HL-60/S4 treated with phorbol 12-myristate 13-acetate at 8.2 ng/mL for 4 days and 3 days (cell line): Measurements from ENCODE around the gene GPR87.

Source experiments
- in situ Hi-C: fragments of 300-500 bp; cut with MboI; formaldehyde crosslinking; loops from 2 replicates; pipeline ENCODE4 v1.15.0; 2022; ENCODE audit warnings: low sequenced_read_pairs

The GPR87 gene, protein sequence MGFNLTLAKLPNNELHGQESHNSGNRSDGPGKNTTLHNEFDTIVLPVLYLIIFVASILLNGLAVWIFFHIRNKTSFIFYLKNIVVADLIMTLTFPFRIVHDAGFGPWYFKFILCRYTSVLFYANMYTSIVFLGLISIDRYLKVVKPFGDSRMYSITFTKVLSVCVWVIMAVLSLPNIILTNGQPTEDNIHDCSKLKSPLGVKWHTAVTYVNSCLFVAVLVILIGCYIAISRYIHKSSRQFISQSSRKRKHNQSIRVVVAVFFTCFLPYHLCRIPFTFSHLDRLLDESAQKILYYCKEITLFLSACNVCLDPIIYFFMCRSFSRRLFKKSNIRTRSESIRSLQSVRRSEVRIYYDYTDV

DNA sequence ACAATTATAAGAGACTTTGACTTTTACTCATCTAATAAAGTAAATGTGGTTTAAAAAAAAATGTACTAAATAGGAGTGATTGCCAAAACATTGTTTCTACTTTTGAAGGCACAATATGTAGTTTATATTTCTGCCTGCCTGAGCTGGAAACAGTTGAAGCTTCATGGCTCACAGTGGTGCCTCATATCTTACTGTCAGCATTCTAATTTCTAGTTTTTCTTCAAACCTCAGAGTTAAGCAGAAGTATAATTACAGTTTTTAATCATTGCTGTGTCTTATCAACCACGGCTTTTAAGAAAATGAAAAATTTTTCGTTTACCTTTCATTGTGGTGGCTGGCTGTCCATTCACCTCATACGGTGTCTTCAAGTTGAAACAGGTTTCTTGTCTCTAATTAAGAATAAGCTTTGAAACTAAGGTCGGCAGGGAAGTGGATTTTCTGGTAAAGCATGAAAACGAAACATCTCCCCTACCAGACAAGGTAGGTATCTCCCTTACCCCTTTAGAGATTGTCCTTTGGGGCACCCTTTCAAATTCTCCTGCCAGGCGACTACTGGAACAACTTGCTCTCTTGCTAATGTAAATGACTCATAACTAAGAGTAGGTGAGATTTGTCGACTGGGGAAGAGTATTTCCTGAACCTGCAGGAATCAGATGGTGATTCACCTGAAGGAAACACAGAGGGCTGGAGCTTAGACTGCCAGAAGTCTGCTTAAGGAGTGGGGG lies at the start of gene GPR87:
GPR87 (minus strand) TSS at position 554 of the 725 bp plus-strand sequence. CDS start 16,720 bp downstream, outside the sequence.
- in situ Hi-C loops: no loop called here

DNA sequence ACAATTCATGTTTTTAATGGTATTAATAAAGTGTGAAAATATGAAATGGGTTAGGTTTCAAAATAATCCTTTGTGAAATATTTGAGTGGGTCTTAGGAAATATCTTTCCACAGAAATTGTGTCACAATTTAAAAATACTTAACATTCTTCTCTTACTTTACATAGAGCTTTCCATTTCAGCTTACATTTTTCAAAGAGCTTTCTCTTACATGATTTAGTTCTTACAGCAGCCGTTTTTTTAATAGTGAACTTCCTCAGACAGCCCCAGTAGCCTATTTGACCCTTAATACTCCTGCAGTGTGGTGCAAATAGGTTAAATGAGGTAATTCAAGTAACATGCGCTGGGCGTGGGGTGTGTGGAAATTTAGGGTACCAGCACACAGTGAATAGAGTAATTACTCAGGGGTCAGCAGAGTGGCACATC lies 46.1 kb upstream of the GPR87 start:
- in situ Hi-C loops: no loop called here

DNA sequence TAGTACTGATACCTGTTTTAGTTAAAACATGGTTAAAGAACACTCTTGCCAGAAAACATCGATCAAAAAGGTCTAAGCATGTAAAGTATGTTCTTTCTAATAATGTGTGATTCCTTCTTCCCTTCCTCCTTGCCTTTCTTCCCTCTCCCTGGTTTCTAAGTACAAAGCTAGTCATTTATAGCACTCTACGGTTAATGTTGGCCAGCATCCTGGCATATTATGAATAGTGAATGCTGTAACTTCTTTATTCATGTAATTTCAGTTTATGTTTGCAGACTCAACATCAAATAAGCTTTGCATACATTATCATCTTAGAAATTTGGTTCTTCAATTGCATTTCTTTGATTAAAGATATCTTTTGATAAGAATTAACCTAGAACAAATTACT lies 40.8 kb upstream of the GPR87 start:
- in situ Hi-C loops: no loop called here

DNA sequence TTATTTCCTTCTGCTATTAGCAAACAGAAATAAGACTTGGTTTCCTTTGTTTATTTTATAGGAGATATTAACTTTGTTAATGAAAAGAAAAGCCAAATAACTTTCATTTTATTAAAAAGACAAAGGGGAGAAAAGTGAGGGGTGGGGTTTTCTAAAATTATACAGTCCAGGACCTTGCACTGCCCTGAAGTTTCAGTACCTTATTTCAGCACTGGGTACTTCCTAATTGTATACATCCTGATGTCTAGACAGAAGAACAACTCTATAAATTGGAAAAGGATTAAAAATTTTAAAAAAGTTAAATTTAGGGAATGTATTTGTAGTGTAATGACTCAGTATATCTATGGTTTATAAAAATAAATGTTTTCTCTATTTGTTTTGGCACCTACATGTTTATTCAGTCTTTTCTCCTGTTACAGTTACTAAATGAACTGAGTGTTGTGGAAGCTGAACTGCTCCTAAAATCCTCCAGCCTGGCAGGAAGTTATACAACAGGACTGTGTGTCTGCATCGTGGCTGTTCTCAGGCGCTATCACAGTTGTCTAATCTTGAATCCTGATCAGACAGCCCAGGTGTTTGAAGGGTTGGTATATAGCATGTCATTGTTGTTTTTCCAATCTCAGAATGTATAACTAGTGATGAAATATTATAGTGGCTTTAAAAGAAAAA lies 40.3 kb upstream of the GPR87 start:
- in situ Hi-C loops: no loop called here

DNA sequence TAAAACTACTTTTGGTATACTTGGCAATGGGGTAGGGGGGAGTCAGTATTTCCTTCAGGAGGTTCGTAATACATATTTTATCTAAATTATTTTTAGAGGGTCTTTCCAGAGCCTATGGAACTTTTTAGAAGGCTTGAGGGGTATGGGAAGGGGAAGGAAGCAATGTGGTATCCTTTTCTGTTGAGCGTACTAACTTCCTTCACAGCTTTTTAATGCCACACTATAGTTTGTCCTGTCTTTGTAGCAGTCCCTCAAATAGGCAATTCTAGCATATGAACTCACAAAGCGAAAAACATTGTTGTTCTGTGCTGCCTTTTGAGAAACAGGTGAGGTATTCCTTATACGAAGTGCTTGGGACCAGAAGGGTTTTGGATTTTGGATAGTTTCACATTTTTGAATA lies 35.0 kb upstream of the GPR87 start:
- in situ Hi-C loops: no loop called here

DNA sequence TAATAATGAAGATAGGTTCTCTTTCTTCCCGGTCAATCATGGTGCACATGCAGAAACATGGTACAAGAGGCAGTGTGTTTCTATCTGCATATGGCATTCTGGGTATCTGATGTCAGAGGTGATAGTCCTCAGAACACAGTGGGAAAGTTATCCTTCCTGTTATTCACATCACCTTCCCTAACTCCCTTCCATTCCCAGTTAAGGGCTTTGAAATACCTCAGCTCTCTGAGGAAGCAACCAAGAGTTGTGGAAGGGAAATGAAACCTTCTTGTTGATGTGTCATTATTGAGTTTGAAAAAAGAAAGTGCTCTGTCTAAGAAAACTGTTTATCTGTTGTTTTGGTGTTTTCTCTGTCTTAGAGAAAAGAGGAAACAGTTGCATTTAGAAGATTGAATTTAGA lies 34.6 kb upstream of the GPR87 start:
- in situ Hi-C loops: no loop called here

DNA sequence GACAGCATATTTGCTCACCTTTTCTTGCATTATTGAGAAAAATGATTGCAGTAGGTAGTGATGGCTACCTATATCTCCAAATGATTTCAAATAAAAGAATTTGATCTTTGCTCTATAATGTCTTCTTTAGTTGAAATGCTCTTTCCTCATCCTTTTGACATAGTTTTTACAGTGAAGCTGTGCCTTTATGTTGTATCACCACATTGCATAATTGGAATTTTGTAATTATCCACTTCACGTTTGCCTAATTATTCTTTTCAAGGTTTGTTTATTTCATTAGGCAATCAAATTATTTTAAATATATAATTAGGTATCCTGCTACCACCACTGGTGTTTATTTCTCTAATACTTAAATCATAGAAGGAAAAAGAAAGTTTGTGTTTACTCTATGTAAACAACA lies 34.0 kb upstream of the GPR87 start:
- in situ Hi-C loops: no loop called here

DNA sequence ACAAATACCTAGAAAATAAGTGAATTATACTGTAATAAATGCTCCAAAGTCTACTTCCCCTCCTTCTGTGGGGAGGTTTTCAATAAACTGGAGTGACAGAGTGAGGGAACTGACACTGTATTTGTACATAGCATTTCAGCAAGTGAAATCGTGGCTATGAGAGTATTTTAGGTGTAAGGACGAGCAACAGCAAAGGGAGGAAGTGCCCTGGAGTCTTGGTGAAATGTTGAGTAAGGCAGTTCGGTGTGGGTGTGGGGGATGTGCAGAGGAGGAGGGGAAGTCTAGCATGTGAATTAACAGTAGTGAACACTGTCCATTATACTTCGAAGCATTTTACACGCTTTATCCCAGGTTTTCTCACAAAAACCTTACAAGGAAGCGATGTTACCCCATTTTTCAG lies 30.8 kb upstream of the GPR87 start:
- in situ Hi-C loops: no loop called here

DNA sequence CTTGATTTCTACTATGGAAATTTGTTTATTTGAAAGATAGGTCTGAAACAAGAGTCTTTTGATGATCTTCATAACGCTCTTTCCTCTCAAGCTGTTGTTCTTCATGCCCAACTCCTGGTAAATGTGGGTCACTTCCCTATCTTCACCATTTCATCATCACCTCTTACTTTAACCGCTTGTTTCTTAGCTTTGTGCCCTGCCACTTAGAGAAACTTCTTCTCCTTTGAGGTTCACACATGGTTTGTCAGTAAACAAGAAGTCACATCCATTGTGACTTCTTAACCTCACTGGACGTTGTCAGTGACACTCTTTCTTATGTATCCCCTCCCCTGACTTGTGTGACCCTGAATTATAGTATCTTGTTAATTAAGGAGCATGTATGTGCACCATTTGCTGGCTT lies 29.7 kb upstream of the GPR87 start:
- in situ Hi-C loops: no loop called here

DNA sequence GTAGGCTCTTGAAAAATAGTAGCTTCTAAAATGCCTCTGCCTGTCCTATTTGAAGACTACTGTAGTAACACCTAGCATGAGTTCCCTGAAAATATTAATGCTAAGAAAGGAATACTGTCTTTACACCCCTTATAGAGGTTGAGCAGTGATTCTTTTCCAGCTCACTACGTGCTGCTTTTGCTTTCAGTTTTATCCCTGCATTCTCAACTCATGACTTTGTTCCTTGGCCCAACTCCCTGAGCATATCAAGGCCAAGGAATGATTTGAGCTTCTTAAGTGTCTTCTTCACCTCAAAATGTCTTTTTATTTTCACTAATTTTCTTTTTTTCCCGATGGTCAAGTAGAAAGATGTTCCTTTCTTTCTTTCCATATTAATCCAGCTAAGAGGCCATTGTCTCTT lies 29.2 kb upstream of the GPR87 start:
- in situ Hi-C loops: no loop called here

DNA sequence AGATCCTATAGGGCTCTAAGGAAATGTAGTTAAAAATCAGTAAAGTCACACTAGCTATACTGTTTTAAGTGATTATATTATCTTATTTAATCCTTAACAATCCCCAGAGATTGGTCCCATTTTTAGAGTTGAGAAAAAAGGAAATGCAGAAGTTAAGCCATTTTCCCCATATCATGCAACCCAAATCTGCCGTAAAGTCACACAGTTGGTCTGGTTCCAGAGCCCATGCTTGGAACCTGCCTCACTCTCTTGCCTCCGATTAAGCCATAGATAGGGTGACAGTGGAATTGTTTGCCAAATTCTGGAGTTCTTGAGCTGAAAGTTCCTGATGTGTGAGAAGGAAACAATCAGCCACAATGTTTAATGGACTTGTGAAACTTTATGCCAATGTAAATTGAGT lies 15.1 kb upstream of the GPR87 start:
- in situ Hi-C loops: no loop called here

DNA sequence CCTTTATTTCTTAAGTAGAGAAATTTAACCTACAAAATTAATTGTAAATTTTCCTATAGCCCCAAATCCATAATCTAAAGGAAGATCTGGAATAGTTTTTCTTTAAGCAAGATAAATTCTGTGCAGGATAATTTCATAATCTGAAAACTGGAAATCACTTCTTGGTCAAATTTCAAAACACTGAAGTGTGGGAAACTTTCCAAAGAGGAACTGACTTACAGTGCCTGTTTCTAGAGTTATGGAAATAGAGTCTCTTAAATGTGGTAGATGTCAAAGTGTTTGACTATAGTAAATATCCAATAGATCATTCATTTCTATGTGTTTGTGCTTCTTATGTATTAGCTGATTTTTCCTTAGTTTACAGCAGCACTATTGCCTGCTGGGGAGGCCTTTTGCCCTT lies 14.3 kb upstream of the GPR87 start:
- in situ Hi-C loops: no loop called here

DNA sequence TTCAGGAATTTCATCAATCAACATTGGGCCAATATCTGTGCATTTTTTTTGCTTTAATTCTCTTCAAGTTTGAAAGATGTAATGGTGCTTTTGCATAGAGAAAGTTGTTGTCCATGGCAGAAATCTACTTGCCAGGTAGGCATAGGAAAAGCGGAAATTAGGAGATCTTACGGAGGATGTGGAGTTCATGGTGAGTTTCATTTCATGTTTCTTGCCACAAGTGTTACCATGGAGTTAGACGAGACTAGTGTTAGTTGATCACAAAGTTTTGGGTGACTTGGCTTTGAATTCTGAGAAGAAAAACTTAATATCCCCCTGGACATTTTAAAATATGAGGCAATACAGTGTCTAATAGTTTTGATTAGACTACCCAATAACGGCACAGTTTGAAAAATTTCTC lies 13.8 kb upstream of the GPR87 start:
- in situ Hi-C loops: no loop called here

DNA sequence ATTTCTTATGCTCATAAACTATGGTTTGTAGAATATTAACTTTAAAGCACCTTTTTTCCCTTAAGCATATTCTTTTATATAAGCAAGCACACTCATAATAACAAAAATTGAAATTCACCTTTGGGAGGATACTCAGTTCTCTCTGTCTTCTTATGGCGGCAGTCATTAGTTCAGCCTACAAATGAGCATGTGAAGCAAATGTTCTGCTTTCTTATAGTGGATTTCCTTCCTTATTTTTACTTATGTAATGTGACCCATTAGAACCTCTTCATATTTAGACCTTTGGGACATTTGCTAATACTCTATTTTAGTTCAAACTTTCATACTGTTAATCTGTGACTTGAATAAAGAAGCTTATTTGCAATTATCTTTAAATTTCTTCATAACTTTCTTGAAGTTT lies 12.7 kb upstream of the GPR87 start, which contains the start of gene P2RY13:
P2RY13 (minus strand) TSS at position 187 of the 400 bp plus-strand sequence; CDS start at position 166, 21 bp downstream.
- in situ Hi-C loops: no loop called here

DNA sequence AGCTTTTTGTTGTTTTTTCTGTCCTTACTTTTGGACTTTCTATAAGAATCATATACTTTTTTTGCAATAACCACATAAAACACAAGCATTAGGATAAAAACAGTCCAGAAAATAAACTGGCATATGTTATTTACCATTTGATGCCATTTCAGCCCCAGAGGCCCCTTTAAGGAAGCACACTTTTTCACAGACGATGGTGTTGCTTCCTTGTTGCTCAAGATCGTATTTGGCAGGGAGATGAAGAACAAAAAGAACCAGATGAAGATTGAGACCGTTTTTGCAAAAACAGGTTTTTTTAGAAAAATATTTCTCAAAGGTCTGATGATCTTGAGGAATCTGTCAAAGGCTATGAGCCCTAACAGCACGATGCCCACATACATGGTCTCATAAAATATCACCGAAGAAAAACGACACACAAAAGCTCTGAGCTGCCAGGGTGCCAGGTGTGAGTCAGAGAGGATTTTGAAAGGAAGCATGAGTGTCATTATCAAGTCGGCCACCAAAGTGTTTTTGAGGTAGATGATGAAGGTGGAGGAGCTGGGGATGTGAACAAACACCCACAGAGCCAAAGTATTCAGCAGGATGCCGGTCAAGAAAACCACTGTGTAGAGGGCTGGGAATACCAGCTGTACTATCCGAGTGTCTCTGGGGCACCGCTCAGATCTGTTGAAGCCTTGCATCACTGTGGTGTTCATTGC lies 11.8 kb upstream of the GPR87 start:
- in situ Hi-C loops: no loop called here

DNA sequence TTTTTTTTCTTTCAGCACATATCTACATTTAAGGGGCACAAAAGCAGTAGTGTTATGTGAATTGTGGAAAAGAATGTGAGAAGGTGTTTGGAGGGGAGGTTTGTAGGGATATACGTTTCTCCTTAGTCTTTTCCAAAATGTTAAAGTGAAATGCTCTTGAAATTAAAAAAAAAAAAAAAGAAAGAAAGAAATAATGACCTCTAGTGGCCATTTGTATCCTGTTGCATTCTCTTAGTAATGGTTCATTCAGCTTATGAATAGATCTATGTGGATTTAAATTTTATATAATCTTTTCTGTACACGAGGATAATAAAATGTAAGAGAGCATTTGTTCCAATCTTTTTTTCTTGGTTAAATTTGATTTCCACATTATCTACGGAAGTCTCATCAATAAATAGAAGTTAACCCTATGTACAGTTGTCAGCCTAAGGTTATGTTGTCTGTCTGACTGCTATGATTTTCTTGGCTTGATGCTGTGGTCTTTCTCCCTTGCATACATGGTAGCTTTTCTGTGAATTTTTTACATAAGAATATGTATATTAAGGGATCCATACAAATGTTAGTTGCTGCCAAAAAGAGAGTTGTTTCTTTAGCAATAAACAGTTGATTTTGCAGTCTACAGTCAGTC lies 11.1 kb upstream of the GPR87 start:
- in situ Hi-C loops: no loop called here

DNA sequence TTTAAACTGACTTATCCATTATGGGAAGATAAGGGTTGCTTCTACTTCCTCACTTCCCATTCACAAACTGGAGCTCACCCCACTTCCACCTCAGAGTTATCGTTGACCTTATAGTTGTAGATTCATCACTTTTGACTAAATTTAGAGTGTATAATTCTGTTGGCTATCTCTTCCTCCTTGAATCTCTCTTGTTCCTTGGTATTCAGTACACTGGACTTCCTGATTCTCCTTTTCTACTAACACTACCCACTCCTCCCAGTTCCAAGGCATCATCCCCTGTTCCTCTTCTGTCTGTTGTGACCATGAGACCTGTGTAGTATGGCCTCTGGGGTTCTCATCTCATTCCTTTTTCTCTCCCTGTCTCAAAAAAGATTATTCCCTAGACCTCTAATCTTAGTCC lies 5.9 kb upstream of the GPR87 start:
- in situ Hi-C loops: no loop called here

DNA sequence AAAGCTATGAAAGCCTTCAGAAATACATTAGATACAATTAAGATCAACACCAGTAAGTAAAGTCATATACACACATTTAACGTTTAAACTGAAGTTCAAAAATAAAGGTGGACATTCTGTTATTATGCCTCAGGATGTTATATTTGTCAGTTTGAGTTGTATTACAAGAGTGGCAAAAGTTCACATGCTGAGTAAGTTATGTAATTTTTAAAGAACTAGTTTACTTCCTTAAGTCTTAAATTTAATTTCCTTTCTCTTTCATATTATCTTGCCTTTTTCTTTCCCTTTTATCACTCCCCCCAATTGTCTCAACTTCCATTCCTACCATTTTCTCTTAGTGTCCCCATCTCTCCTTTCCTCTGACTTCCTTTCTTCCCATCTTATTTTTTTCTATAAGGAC lies 4.9 kb upstream of the GPR87 start:
- in situ Hi-C loops: no loop called here

DNA sequence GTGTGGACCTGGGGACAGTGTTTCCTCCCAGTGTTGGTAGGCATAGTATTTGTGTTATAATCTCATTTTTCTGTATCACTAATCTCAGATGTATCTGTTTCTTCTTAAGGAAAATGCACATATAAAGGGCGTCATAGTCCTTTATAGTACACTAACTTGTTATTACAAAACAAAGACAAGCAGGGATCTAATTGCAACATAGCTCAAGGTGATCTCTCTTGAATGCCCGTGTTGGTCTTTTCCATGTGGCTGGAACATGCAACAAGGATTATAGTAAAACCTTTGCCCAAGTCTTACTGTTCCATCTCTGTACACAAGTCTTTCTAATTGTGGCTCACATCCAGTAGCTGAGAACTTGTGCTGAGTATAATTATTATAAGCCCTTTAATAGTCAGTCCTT lies 3.5 kb upstream of the GPR87 start:
- in situ Hi-C loops: no loop called here

DNA sequence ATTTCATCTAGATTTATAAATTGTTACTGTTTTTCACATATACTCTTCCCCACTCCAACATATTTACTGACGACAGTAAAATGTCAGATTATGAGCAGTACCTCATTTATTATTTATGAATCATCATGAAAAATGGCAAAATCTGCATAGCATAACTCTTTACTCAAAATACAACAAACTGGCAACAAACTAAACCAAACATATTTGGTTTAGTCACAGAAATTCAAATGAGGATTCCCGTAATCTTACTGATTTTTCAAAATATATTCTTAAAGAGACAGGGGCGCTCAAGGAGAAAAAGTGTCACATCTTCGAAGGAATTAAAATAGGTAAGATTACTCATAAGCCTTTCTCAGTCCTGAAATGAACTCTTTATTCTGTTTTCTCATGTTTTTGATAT lies 3.0 kb upstream of the GPR87 start:
- in situ Hi-C loops: no loop called here

DNA sequence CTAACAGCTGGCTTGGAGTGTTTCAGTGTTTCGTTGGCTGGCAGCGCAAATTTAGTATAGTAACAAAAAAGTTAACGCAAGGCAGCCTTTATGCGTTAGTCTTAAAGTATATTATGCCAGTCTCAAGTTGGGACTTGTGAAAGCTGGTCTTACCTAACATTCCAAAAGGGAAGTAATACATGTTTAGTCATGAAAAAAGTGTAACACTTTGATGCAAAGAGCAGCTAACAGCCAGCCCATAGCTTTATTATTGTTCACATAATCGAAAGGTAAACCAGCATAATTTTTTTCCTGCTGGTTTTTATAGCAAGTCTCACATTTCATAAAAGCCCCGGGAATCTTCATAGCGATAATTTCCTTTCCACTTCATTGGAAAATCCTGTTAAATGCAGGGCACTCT lies 2.4 kb upstream of the GPR87 start:
- in situ Hi-C loops: no loop called here
